Left ventricle myocardium inferior (tissue), 1 donor: ENCODE results near the gene CPNE7. TPM values are rescaled to one million over a fixed set of nuclear protein-coding genes. Genes with fewer than 3 reads are reported as not detected.

ENCODE experiments used
- DNase-seq: peaks from one replicate; pipeline ENCODE4 v3.0.0-alpha.2; 2020
- H3K27ac ChIP-seq: fragments of 200-600 bp; replicated peaks from 2 replicates; pipeline ENCODE4 v1.8.0; 2021
- H3K27me3 ChIP-seq: fragments of 200-600 bp; 2 replicates; pipeline ENCODE4 v1.8.0; 2021; ENCODE audit warnings: low read depth
- H3K36me3 ChIP-seq: fragments of 200-600 bp; 2 replicates; pipeline ENCODE4 v1.8.0; 2021
- H3K4me1 ChIP-seq: fragments of 200-600 bp; 2 replicates; pipeline ENCODE4 v1.8.0; 2021
- H3K4me3 ChIP-seq: fragments of 200-600 bp; 2 replicates; pipeline ENCODE4 v1.8.0; 2021; ENCODE audit warnings: mild to moderate bottlenecking, moderate library complexity
- H3K9me3 ChIP-seq: fragments of 200-600 bp; replicated peaks from 2 replicates; pipeline ENCODE4 v1.8.0; 2021
- CTCF ChIP-seq: fragments of 200-600 bp; IDR thresholded peaks from 2 replicates; pipeline ENCODE4 v1.8.0; 2021; ENCODE audit warnings: antibody characterized with exemption, mild to moderate bottlenecking, borderline replicate concordance
- intact Hi-C: fragments of 100-400 bp; cut with micrococcal nuclease; formaldehyde crosslinking; loops from one replicate; pipeline ENCODE4 v1.11.0; 2022
- total RNA-seq: library from RNA; stranded (reverse); fragmentation: NEBNext Ultra II Directional; extraction: Animal tissue kit (Norgen Biotek cat#: 25700); gene quantifications from one replicate; pipeline ENCODE4 v1.2.1, GENCODE V29; 2021
- donor health status: DM: no; HTN: yes; CAD: no; lungs with severe emphysema.

CPNE7 gene
- total RNA-seq, 1 donor from 2014 or later = not detected

GRCh38 chr16:89572073-89572484 lies 3.5 kb upstream of the CPNE7 start:
- H3K4me1 ChIP-seq = peaks cover 27% of the 10 kb centered on the region
- no peaks in the 10 kb centered on the region for H3K9me3 ChIP-seq
- no peaks in the 10 kb centered on the region for H3K36me3 ChIP-seq
- H3K4me3 ChIP-seq = no peak overlapping the region
- TF ChIP-seq CTCF = no peak
- intact Hi-C loops = no loop called here
- H3K27me3 ChIP-seq = peaks cover 88% of the 10 kb centered on the region
- no peak overlapping the region for H3K27ac ChIP-seq
- DNase-seq = no peak

DNA sequence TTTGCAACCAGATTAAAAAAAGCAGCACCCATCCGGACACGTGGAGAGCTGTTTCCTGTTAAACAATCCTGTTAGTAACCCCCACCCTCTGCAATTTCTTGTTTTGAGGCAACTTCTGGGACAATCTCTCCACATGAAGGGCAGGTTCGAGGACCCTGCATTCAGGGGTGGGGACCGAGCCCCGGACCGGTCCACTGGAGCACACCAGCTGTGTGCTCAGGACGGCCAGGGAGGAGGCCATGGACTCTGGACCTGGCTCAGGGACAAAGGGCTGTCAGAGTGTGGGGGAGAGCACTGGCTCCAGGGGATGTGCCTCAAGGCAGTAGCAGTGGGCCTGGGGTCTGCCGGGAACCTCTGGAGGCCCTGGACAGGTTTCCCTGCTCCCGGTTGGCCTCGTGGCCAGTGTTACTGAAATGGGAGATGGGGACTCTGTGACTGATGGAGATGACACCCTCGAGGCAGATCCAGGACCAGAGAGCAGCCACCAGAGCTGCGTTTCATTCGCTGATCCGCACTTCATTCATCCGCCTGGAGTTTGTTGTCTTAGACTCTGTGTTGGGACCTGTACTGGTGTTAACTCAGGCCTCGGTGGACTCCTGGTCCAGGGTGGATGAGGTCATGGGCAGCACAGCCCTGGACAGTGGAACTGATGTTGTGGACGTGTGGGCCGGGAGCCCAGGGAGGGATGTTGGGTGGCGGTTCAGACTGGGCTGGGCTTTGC lies 2.9 kb upstream of the CPNE7 start:
- H3K4me3 ChIP-seq = no peak overlapping the region
- H3K27me3 ChIP-seq = peaks cover 94% of the 10 kb centered on the region
- no peaks in the 10 kb centered on the region for H3K36me3 ChIP-seq
- no peak overlapping the region for H3K27ac ChIP-seq
- H3K9me3 ChIP-seq = no peaks in the 10 kb centered on the region
- TF ChIP-seq CTCF = no peak
- peaks cover 27% of the 10 kb centered on the region for H3K4me1 ChIP-seq
- no peak for DNase-seq
- intact Hi-C loops = no loop called here

- peaks cover 27% of the 10 kb centered on the region for H3K4me1 ChIP-seq
- TF ChIP-seq CTCF = no peak
- H3K27me3 ChIP-seq = peaks cover 83% of the 10 kb centered on the region
- DNase-seq = no peak
- no peaks in the 10 kb centered on the region for H3K36me3 ChIP-seq
- intact Hi-C loops = no loop called here
- H3K9me3 ChIP-seq = no peaks in the 10 kb centered on the region
- peak overlapping the region; percentile 56 for H3K4me3 ChIP-seq
- no peak overlapping the region for H3K27ac ChIP-seq
These were observed 1.5 kb upstream of the CPNE7 start for GRCh38 chr16:89573826-89574680.

DNA sequence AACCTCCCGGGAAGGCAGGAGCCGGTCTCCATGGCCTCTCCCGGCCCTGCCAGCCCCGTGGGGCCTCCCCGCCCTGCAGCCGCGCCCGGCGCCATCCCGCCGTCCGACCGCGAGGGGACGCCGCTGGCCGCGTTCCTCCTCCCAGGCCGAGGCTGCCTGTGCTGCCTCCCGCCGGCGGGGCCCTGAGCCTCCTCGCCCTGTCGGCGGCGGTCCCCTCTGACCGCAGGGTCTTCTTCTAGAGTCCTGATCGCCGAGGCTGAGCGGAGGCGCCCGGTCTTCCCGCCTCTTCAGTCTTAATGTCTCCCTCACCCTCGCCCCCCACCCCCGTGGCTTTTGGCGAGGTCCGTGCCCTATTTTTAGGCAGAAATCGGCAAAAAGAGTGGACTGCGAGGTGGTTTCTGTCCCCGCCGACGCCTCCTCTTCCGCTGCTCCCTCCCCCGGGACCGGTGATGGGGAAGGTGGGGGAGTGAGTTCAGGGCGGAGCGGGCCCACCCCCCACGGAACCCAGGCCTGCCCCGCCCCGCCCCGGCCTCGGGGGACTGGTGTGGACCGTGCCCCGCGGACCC lies 794 bp upstream of the CPNE7 start:
- TF ChIP-seq CTCF = peak; percentile 70
- H3K27me3 ChIP-seq = peaks cover 76% of the 10 kb centered on the region
- no peaks in the 10 kb centered on the region for H3K9me3 ChIP-seq
- DNase-seq = peak; percentile 32
- H3K27ac ChIP-seq = no peak overlapping the region
- intact Hi-C loops = no loop called here
- peak overlapping the region; percentile 56 for H3K4me3 ChIP-seq
- peaks cover 27% of the 10 kb centered on the region for H3K4me1 ChIP-seq
- H3K36me3 ChIP-seq = no peaks in the 10 kb centered on the region

DNA sequence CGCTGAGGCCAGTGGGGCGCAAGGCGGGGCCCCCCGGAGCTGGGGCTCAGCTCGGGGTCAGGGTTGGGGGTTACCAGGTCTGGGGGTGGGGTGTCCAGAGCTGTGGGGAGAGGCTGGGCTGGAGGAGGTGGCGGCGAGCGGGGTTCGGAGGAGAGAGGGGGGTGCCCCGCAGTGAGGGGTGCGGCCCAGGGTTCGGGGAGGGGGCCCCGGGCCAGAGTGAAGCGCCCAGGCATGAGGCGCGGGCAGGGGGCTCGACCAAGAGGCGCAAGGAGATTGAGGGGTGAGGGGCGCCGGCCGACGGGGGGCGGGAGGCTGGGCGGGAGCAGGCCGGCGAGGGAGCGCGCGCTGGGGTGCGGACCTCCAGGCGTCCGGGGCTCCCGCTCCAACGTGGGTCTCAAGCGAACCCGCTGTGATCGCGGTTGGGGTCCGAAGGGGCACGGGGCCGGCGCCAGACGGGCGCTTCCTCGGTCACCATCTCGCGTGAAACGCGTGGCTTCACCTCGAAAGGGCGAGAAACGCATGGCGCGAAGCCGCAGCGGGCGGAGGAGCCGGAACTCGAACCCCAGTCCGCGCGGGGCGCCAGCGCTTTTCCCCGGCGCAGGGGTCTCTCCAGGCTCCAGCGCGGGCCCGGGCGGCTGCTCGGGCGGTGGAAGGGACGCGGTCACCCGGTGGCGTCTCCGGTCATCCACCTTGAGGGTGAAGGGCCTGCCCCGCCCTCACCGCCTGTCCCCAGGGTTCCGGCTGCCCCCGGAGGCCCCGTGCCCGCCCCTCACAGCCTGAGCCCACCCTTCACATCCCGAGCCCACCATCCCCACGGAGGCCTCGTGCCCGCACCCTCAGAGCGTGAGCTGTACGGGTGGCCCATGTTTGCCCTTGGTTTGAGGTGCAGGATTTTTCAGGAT lies 846 bp downstream of the CPNE7 start:
- H3K27ac ChIP-seq = no peak overlapping the region

More for the DNA sequence above, 846 bp downstream of the CPNE7 start:
- TF ChIP-seq CTCF = no peak
- H3K36me3 ChIP-seq = no peaks in the 10 kb centered on the region
- no peaks in the 10 kb centered on the region for H3K9me3 ChIP-seq
- peaks cover 27% of the 10 kb centered on the region for H3K4me1 ChIP-seq
- H3K27me3 ChIP-seq = peaks cover 64% of the 10 kb centered on the region
- intact Hi-C loops = no loop called here
- peak overlapping the region; percentile 56 for H3K4me3 ChIP-seq
- DNase-seq = no peak
